Erythroblast (primary cell): ENCODE measurements around the gene MRPL54.

ENCODE experiments used
- GATA1 ChIP-seq: IDR thresholded peaks from 2 replicates; pipeline ENCODE4 v1.6.1; 2011; ENCODE audit warnings: low read depth, mild to moderate bottlenecking, control low read depth, low read length, moderate library complexity
- POLR2A ChIP-seq: IDR thresholded peaks from 2 replicates; pipeline ENCODE4 v1.6.1; 2011; ENCODE audit warnings: mild to moderate bottlenecking, low read length

GRCh38 chr19:3776479-3777040 is 14.1 kb downstream of the MRPL54 start:
- TF ChIP-seq POLR2A (no peak), GATA1 (no peak)
